ENCODE data around the gene AKR1E2.

The AKR1E2 gene

GRCh38 chr10:4867520-4868356 lies 41.7 kb downstream of the AKR1E2 start:
- Mint-ChIP-seq H3K27ac (no peak overlapping the region), H3K36me3 (no peaks in the 10 kb centered on the region), H3K4me3 (no peak overlapping the region), H3K27me3 (peaks cover 1% of the 10 kb centered on the region), H3K9me3 (peaks cover 2% of the 10 kb centered on the region), H3K4me1 (no peaks in the 10 kb centered on the region)
- DNase-seq (ENCODE audit: low spot score in 2 of 2) (no peak), ATAC-seq (ENCODE audit: low read depth) (no peak)

GRCh38 chr10:4868357-4868657 lies 42.3 kb downstream of the AKR1E2 start:
- H3K4me1 Mint-ChIP-seq, result no peaks in the 10 kb centered on the region
- ATAC-seq (ENCODE audit: low read depth) (no peak), DNase-seq (ENCODE audit: low spot score in 2 of 2) (no peak)
- H3K9me3 Mint-ChIP-seq, result peaks cover 2% of the 10 kb centered on the region
- no peak overlapping the region for H3K4me3 Mint-ChIP-seq
- no peak overlapping the region for H3K27ac Mint-ChIP-seq
- peaks cover 3% of the 10 kb centered on the region for H3K27me3 Mint-ChIP-seq
- no peaks in the 10 kb centered on the region for H3K36me3 Mint-ChIP-seq

GRCh38 chr10:4882704-4883078 lies 56.7 kb downstream of the AKR1E2 start:
- Mint-ChIP-seq H3K27me3 (peaks cover 13% of the 10 kb centered on the region), H3K4me3 (no peak overlapping the region), H3K9me3 (no peaks in the 10 kb centered on the region), H3K27ac (no peak overlapping the region), H3K36me3 (no peaks in the 10 kb centered on the region), H3K4me1 (peaks cover 3% of the 10 kb centered on the region)
- ATAC-seq (ENCODE audit: low read depth), result no peak
- no peak for DNase-seq (ENCODE audit: low spot score in 2 of 2)

GRCh38 chr10:4883079-4883739 lies 57.2 kb downstream of the AKR1E2 start:
- peaks cover 13% of the 10 kb centered on the region for H3K27me3 Mint-ChIP-seq
- DNase-seq (ENCODE audit: low spot score in 2 of 2), result no peak
- H3K27ac Mint-ChIP-seq, result no peak overlapping the region
- H3K4me3 Mint-ChIP-seq, result no peak overlapping the region
- no peaks in the 10 kb centered on the region for H3K36me3 Mint-ChIP-seq
- no peaks in the 10 kb centered on the region for H3K9me3 Mint-ChIP-seq
- H3K4me1 Mint-ChIP-seq, result peaks cover 3% of the 10 kb centered on the region
- ATAC-seq (ENCODE audit: low read depth), result no peak

GRCh38 chr10:4885162-4885561 lies 59.2 kb downstream of the AKR1E2 start:
- DNase-seq (ENCODE audit: low spot score in 2 of 2) (no peak), ATAC-seq (ENCODE audit: low read depth) (no peak)
- Mint-ChIP-seq H3K27me3 (peaks cover 13% of the 10 kb centered on the region), H3K9me3 (no peaks in the 10 kb centered on the region), H3K27ac (no peak overlapping the region), H3K4me3 (no peak overlapping the region), H3K4me1 (peaks cover 3% of the 10 kb centered on the region), H3K36me3 (no peaks in the 10 kb centered on the region)

- Mint-ChIP-seq H3K36me3 (no peaks in the 10 kb centered on the region), H3K4me1 (peaks cover 3% of the 10 kb centered on the region), H3K4me3 (no peak overlapping the region), H3K27me3 (peaks cover 10% of the 10 kb centered on the region), H3K9me3 (no peaks in the 10 kb centered on the region), H3K27ac (no peak overlapping the region)
- DNase-seq (ENCODE audit: low spot score in 2 of 2) (no peak), ATAC-seq (ENCODE audit: low read depth) (no peak)
These were observed 61.5 kb downstream of the AKR1E2 start for GRCh38 chr10:4887501-4887900.

- no peak for DNase-seq (ENCODE audit: low spot score in 2 of 2)
- H3K4me1 Mint-ChIP-seq, result peaks cover 3% of the 10 kb centered on the region
- ATAC-seq (ENCODE audit: low read depth), result no peak
- no peaks in the 10 kb centered on the region for H3K9me3 Mint-ChIP-seq
- no peak overlapping the region for H3K27ac Mint-ChIP-seq
- no peak overlapping the region for H3K4me3 Mint-ChIP-seq
- peaks cover 10% of the 10 kb centered on the region for H3K27me3 Mint-ChIP-seq
- H3K36me3 Mint-ChIP-seq, result no peaks in the 10 kb centered on the region
These were observed 62.2 kb downstream of the AKR1E2 start for GRCh38 chr10:4888236-4888635.

GRCh38 chr10:4889959-4890358 lies 64.0 kb downstream of the AKR1E2 start:
- Mint-ChIP-seq H3K9me3 (no peaks in the 10 kb centered on the region), H3K36me3 (no peaks in the 10 kb centered on the region), H3K27me3 (peaks cover 10% of the 10 kb centered on the region), H3K27ac (no peak overlapping the region), H3K4me1 (peaks cover 3% of the 10 kb centered on the region), H3K4me3 (no peak overlapping the region)
- ATAC-seq (ENCODE audit: low read depth) (no peak), DNase-seq (ENCODE audit: low spot score in 2 of 2) (no peak)

- DNase-seq (ENCODE audit: low spot score in 2 of 2), result no peak
- no peaks in the 10 kb centered on the region for H3K36me3 Mint-ChIP-seq
- H3K27ac Mint-ChIP-seq, result no peak overlapping the region
- no peaks in the 10 kb centered on the region for H3K9me3 Mint-ChIP-seq
- no peak overlapping the region for H3K4me3 Mint-ChIP-seq
- H3K4me1 Mint-ChIP-seq, result no peaks in the 10 kb centered on the region
- no peak for ATAC-seq (ENCODE audit: low read depth)
- peaks cover 3% of the 10 kb centered on the region for H3K27me3 Mint-ChIP-seq
These were observed 66.7 kb downstream of the AKR1E2 start for GRCh38 chr10:4892681-4893080.

- Mint-ChIP-seq H3K9me3 (peaks cover 2% of the 10 kb centered on the region), H3K4me3 (no peak overlapping the region), H3K4me1 (no peaks in the 10 kb centered on the region), H3K27ac (no peak overlapping the region), H3K36me3 (no peaks in the 10 kb centered on the region), H3K27me3 (peaks cover 3% of the 10 kb centered on the region)
- DNase-seq (ENCODE audit: low spot score in 2 of 2) (no peak), ATAC-seq (ENCODE audit: low read depth) (no peak)
These were observed 68.3 kb downstream of the AKR1E2 start for GRCh38 chr10:4894335-4894734.

All from memory B cell (primary cell).